NCI-H1417 treated with DMSO at 0.1 percent for 48 hours (cell line): ENCODE results near the gene IGF1R.

ENCODE experiments used
- DNase-seq: peaks from one replicate; lab custom pipeline; 2025; lab: John Stamatoyannopoulos, UW

The IGF1R gene

DNA sequence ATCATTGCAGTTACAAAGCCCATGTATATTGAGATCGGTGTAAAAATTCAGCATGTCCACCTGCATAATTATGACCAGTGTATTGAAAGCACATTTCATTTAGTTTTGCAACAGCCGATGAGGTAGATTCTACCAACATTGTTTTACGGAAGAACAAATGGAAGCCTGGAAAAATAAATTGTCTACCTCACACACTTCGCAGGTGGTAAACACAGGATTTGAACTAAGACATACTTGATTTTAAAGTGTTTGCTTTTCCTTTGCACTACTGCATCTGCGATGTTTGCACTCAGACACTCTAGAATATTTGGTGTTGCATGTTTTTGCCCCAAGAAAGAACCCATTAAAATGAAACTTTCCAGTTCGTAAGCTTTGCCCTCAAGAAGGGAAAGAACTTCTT, 210.8 kb downstream of the IGF1R start:
- DNase-seq: no peak

DNA sequence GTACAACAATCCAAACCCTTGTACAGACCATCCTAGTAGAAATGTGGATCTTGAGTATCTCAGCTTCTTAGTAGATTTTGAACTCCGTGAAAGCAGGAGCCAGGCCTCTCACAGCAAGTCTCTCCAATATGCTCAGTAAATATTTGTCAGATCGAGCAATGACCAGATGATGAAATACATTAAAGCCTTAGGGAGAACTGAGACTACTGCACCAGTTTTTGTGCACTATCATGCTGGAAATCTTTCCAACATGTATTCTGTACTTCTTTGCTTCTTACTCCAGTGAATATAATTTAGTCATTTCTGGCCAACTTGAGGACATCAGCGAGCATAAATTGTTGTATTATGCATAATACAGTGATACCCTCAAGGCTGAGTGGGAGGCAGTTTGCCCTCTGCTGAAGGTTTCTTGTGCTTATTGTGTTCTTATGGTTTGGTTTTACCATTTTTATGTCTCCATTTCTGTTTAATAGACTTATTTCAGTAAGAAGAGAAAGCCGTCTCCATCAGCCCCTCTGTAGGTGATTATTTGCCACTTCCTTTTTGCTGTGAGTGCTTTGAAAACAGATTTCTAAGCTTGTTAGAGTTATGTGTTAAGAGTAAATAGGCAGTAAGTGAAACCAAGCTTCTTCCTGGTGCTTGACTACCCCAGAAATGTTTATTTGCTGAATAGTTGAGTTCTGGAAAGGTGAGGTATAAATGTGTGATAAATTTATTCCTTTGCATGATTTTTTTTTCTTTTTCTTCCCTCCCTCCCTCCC, 212.1 kb downstream of the IGF1R start:
- no peak for DNase-seq

DNA sequence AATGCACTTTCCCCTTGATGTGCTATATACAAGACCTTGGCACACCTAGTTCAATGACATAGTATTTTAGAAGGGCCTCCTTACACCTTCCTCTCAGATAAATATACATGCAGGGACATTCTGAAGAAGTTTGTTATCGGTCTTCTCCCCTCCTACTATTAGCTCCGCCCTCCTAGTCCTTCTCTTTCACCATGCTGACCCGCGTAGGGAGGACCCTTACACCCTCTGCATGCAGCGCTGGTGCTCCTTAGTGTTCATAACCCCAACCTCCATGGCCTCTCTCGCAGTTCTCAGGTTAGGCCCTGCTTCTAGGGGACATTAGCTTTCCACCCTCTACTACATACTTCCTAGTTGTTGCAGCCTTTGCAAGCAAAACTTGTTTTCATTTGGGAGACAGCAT, 212.8 kb downstream of the IGF1R start:
- DNase-seq: no peak

DNA sequence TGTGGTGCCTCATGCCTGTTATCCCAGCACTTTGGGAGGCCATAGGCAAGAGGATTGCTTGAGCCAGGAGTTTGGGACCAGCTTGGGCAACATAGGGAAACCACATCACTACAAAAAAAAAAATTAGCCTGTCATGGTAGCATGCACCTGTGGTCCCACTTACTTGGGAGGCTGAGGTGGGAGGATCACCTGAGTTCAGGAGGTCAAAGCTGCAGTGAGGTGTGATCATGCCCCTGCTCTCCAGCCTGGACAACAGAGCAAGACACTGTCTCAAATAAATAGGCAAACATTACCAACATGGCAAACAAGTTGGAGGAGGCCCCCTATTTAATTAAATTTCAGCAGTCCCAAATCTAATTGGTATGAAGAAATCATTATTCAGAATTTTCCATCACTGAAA, 215.6 kb downstream of the IGF1R start:
- no peak for DNase-seq

DNA sequence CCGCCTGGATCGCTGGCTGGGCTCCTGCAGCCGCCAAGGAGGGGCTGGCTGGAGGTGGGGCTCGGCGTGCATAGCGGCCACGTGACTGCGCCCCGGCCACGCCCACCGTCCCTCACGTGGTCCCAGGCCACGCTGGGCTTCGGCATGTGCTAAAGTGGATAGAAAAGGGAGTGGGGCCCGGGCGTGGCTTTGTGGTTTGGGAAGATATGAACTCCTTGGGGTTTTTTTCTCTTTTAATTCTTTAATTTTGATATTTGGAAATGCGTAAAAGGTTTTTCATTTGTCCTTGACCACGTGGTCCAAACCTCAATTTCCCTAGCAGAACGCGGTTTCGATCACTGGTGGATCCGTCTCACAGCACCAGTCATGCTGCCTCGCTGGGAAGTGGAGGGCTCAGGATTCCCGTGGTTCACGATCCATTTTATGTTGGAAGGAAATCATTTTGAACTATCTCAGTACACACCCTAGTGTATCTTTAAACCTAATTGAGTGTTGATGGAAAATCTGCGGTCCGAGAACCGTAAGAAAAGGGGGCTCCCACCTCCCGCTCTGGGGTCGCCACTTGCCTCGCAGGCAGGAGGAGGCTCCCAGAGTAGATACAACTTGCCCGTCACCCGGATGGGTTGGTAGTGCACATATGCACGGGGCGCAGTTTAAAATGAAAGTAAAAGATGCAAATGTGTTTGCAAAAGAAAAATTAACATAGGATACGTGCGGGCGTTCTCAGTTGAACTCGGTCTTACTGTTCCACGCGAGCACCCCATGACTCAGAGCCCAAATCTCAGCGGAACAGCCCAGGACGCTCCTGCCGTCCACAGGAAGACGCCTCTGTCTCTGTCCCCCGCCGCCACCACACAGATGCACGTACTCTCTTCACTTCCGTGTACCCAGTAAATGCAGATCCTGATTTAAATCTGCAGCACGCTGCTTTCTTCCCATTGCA, 217.3 kb downstream of the IGF1R start:
- DNase-seq: peak; percentile 27

DNA sequence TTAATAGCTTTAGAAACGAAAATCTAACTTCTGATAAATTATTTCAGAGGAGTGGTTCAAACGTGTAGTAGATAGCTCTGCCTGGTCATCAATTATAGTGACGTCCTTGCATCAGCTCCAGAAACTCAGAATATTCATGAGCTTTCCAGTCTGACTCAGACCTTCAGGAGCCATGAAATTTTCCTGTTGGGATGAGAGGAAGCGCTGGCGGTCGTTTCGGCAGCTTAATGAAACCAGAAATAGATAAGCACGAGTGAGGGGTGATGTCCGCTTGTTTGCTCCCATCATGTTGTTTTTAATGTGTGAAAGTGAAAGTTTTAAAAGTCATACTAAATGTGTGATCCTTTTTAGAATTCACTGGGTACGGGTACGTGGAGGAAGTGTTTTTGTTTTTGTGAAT, 218.2 kb downstream of the IGF1R start:
- no peak for DNase-seq

DNA sequence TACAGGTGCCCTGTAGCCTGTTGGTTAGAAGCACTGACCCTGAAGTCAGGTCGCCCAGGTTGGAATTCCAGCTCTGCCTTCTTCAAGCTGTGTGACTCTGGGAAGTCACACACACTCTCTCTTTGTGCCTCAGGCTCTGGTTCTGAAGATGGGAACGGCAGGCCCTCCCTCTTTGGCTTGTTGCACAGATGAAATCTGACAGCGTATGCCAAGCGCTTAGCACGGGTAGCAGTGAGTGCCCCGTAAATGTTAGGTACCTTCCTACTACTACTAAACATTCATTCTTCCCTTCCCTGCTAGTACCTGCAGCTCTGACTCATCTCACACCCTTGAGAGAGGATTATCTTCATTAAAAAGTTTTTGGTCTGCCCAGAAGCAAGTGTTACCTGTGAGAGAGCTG, 220.2 kb downstream of the IGF1R start:
- DNase-seq: no peak

DNA sequence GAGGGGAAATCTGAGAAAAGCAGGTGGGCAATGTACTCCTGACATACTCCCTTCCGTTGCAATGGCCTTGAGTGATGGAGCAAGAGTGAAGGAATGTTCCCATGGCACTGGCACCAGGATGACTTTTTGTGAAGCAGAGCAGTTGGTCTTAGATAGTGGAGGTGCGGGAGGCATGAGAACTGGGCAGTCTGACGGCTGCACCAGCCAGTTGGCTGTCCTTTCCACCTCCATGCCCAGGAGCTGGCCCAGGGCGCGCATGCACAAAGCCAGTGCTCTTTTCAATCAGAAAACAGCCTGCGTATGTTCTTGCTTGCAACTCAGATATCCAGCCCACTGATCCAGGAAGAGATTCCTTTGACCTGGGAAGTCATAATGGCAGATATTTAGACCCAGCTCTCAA, 222.4 kb downstream of the IGF1R start:
- DNase-seq: no peak

DNA sequence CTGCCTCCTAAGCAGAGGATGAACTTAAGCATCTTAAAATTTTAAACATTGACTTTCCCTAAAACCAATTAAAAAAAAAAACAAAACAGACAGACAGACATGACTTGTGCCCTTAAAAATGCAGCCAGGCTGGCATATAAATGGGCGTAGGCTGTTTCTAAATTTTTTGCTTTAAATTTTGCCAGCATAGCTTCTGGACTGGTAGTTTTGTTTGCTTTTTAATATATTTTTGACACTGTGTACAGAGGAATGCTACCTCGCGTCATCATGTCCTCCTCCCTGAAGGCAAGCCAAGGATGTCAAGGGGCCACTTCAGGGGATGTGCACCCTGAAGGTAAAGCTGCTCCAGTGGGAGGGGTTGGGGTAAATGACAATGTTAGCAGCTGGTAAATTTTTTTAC, 224.4 kb downstream of the IGF1R start:
- DNase-seq: no peak

DNA sequence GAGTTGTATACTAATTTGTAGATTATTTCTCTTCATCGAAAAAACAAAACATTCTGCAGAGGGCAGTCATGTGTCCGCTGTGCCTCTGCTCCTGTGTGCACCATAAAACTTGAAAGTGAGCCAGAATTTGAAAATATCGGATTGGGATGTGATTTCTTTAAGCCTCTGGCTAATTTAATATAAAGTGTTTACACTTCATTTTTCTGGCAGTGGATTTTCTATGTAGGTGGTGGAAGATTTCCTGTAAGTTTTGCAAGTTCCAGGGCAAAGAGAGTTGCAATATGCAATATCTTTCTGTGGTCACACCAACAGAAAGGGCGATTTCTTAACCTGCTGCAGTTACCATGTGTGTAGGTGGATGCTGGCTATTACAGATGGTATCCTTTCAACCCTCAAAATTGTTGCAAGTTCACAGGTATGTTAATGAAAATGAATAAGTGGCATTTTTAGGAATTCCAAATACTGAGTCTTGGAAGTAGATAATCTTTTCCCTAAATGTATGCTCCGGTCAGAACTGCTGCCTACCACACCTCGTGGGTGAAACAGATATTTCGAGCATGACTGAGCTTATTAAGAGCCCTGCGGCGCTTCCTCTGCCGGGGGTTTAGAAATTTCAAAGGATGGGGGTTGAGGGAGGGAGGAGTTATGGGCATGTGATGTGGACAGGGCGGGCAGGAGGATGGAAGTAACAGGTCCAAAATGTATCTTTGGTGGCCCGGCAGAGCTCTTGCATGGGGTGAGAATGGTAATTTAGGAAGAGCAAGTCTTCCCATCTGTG, 225.3 kb downstream of the IGF1R start:
- DNase-seq: no peak

DNA sequence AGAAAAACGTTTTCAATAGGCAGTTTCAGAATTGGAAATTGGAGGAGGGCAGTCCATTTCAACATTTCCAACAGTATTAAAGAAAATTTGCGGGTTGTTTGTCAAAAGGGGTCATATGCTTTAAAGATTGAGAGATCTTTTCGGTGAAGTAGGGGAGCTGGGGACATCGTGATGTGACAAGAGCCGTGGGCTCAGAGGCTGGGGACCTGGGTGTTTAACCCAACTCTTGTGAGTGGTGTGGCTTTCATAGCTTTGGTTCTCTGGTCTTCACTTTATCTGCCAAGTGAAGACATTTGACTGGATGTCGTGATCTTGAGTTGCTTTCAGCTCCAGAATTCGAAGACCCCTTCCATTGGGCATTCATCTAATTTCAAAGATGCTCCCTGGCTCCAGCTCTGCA, 226.0 kb downstream of the IGF1R start:
- DNase-seq: no peak

DNA sequence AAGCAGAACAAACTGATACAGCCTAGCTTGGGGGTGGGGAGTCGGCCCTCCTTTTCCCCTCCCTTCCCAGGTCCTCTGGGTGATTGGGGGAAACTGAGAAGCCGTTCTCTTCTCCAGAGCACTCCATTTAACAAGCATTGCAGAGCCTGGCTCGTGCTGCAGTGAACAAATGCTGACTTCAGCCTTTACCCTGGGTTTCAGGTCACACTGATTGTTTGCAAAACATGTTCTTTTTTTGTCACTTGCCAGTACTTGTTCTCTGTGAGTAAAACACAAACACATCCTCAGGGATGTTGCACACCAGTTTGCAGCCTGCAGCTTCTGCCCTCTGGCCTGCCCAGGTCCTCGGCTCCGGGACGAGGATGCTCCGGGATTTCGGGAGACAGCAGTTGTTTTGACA, 226.4 kb downstream of the IGF1R start:
- no peak for DNase-seq

DNA sequence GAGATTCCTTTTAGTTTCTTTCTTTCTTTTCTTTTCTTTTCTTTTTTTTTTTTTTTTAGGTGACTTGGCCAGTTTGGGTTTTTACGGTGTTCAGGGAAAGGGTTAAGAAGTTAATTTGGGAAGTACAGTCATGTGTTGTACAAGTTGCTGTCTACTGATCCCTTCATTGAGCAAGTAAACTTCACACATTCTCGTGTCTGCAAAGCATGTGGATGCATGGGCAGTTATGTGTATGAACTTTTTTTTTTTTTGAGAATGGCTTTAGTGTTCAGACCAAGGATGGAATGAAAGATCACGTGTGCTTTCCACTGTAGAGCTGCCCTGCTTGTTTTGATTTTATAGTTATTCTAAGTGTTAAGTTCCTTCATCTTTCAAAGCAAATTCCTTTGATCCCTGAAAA, 227.0 kb downstream of the IGF1R start:
- no peak for DNase-seq

DNA sequence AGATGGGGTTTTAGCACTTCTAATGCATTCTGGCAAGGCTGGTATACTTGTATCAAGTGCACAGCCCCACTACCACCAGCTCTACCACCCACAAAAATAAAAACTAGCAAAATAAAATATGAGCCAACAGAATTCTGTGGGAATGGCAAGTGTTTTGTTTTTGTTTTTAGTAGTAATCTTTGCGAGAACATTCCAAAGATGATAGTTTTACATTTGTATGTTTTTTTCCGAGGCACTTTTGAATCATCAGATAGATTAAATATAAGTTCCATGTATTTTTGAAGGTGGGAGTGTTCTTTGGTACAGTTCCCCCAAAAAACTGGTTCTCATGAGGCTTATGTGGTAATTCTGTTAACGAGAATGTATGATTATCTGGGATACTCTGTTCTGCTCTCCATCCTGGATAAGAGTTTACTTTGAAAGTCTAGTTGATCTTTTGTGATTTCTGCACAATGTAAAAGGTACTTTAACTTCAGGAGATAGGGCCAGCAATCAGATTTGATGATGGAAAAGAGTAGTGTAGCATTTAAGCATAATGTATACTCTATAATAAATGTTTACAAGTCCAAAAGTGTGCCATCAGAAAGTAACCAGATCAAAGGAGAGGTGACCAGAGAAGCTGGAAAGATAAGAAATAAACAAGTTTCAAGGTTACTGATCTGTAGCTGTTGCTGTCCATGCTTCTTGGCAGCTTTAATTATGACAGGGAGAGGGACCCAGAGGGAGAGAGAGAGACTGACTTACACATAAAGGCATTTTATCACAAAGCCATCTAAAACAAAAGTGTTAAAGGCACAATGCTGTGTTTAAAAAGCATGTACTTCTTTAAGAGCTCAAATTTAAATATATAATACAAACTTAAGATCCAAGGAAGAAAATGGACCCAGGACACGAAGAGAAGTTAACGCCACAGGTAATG, 228.4 kb downstream of the IGF1R start:
- DNase-seq: no peak

DNA sequence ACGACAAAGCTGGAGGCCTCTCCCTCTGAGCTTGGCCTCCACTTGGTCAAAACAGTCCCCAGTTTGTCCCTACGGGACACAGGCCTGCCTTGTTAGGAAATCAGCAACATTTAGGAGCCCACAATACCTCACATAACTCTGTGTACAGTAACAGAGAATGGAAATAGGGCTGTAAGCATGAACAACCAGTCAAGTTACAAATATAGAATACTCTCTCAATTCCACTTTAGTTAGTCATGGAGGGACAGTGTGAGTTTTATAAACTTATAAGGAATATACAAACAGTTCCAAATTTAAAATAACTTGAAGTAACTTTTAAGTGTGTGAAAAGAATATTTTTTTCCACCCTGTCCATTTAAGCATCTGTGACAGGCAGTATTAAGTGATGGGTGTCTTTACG, 229.8 kb downstream of the IGF1R start:
- DNase-seq: no peak

DNA sequence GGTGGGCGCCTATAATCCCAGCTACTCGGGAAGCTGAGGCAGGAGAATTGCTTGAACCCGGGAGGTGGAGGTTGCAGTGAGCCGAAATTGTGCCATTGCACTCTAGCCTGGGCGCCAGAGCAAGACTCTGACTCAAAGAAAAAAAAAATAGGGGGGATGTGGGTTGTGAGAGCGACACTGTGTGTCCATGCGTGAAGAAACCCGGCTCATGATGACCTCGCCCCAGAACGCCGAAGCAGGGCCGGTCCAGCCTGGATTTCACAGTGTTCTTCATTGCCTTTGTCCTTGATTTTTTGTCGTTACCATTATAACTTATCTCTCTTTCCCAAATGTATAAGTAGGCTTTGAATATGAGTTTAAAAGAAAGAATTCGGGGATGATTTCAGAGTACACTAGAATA, 230.5 kb downstream of the IGF1R start:
- no peak for DNase-seq

DNA sequence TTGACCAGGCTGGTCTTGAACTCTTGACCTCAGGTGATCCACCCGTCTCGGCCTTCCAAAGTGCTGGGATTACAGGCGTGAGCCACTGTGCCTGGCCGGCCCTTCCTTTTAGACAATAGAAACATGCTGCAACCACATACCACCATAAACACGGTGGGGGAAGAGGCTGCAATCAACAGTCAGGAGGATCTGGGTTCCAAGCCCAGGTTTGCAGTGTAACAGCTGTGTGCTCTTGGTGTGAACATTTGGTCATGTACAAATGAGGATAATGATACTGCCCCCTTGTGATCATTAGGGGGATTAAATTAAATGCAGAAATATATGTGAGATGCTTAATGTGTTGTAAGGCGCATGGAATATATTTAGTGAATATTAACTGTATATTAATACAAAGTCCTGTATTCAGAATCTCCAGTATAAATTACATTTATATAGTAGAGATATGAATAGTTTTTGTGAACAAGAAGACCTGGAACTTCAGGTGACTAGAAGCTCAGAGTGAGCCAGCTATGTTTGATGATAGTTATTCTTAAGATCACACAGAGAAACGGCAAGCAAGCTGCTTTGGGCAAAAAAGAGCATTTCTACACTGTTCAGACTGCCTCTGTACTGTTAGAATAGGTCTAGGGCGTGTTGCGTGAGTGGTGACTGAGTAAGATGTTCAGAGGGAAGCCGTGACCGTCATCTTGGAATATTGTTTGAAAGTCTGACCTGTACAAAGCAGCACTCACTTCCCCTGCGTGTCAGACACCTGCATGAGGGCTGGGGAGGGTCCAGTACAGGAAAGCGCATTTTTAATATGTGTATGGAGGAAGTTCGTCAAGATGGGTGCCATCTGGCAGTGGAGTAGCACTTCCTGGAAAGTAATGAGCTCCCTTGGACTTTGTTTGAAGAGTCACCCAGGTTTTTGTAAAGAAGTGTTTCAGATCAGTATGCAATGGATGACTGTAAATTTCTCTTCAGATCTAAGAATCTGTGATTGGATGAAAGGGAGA, 233.5 kb downstream of the IGF1R start:
- no peak for DNase-seq

DNA sequence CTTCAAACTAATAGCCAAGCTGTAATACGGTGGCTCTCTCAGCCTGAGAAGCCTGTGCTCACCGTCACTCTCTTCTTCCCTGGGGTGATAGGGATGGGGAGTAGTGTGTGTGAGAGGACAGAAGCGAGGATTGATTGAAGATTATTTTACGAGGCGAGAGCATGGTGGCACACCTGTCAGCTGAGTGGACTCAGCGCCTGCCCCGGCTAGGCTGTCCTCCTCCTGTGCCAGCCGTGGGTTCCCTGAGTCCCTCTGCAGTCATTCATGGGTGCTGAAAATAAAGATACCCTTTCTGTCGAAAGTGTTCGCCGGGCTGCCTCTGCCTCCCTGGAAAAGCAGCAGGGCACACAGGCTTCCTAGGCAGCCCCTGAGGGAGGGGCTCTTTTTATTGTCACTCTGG, 235.1 kb downstream of the IGF1R start:
- DNase-seq: no peak

DNA sequence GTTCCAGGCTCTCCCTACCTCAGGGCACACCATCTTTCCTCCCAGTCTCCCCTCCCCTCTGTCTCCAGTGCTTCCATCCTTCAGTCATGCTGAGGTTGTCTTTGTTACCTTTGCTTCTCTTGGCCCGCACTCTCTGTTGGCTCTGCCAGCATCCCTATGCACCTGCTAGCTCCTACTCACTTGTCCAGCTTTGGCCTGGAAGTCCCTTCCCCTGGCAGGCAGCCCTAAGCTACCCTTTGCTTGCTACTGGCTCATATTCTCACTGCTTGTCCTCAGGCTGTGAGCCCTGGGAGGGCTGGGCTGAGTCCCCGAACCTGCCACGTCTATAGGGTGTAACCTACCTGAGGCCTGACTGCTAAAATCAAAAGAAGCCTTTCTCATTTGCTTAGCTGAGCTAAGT, 236.6 kb downstream of the IGF1R start:
- DNase-seq: no peak

DNA sequence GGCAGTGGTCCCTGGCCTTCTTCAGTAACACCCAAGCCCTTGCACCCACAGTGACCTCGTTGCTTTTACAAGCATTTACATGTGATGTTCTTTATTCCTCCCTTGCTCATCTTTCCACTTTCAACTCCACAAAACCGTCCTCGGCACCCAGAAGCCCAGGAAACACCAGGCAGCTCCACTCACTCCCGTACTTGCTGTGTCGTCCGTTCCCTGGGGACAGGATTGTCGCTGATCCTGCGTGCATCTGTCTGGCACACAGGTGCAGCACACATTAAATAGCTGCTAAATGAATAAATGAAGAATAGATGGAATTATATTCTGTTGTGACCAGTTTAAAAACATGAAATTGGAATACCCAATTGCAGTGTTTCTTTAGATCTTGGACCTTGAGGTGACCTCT, 239.6 kb downstream of the IGF1R start:
- no peak for DNase-seq
